GM11168 (cell line): ENCODE data around the gene TOP1.

Experiments
- in situ Hi-C: fragments of 300-500 bp; cut with MboI; formaldehyde crosslinking; loops from one replicate; pipeline ENCODE4 v1.12.0; 2022; ENCODE audit warnings: low sequenced_read_pairs; ENCODE audit not compliant: unreplicated experiment

Gene TOP1

GRCh38 chr20:41173791-41174341, 145.2 kb downstream of the TOP1 start:
- in situ Hi-C loops: loop anchor here (5.0 kb wide), 1 partner anchor 168 kb away; the partner anchor contains the start of gene LPIN3
